ENCODE measurements around the gene TNFSF10. TPM values are rescaled to one million over a fixed set of nuclear protein-coding genes. Genes with fewer than 3 reads are reported as not detected.

The TNFSF10 gene
- total and polyA plus RNA-seq, 9 of the 15 experiments (the other 6 are each of a cell fraction or from before 2014, with no cell fraction given) = 0.07 to 1.3 (median 0.27) TPM; not detected in 1

DNA sequence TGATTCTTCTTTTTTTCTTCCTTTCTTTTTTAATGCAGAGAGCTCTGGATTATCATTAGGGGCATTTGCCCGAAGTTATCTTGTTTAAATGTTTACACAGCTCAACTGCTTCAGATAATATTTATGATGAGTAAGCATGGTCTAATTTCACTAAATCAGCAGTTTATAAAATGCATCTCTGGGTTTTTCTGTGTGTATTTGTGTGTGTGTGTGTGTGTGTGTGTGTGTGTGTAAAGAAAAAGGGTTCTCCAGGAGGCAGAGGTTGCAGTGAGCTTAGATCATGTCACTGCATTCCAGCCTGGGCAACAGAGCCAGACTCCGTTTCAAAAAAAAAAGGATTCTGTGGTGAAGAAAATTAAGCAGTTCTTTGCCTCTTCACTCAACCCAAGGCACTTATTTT, 25.9 kb upstream of the TNFSF10 start (continued):
- TF ChIP-seq, protein P1, sequence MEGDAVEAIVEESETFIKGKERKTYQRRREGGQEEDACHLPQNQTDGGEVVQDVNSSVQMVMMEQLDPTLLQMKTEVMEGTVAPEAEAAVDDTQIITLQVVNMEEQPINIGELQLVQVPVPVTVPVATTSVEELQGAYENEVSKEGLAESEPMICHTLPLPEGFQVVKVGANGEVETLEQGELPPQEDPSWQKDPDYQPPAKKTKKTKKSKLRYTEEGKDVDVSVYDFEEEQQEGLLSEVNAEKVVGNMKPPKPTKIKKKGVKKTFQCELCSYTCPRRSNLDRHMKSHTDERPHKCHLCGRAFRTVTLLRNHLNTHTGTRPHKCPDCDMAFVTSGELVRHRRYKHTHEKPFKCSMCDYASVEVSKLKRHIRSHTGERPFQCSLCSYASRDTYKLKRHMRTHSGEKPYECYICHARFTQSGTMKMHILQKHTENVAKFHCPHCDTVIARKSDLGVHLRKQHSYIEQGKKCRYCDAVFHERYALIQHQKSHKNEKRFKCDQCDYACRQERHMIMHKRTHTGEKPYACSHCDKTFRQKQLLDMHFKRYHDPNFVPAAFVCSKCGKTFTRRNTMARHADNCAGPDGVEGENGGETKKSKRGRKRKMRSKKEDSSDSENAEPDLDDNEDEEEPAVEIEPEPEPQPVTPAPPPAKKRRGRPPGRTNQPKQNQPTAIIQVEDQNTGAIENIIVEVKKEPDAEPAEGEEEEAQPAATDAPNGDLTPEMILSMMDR (IDR thresholded peaks at IDR 0.05 in 2 of 3, conservative IDR thresholded peaks at IDR 0.05 in 1 of 3; ENCODE audit: insufficient read depth in 2 of 3, low read depth in 1 of 3, low read length in 3 of 3) = no peak
- TF ChIP-seq MCM7 (IDR thresholded peaks at IDR 0.05) = no peak
- peak in 1 of 2 experiments; percentile 88; a peak in 2 of 4 replicates for TF ChIP-seq FOXA3 (CRISPR knock-in tag; conservative IDR thresholded peaks at IDR 0.05 in 1 of 2, IDR thresholded peaks at IDR 0.05 in 1 of 2)
- TF ChIP-seq TFAM (CRISPR knock-in tag; conservative IDR thresholded peaks at IDR 0.05) = no peak
- TF ChIP-seq JUNB (CRISPR knock-in tag; conservative IDR thresholded peaks at IDR 0.05) = no peak
- TF ChIP-seq CBFA2T2 (conservative IDR thresholded peaks at IDR 0.05) = peak; percentile 17; the same call in 1 of the 2 replicates
- TF ChIP-seq FOXJ2 (tag; IDR thresholded peaks at IDR 0.05) = 0 out of 2 replicates have a peak, but pooled peaks have one; percentile 41
- TF ChIP-seq ARID1B (IDR thresholded peaks at IDR 0.05) = peak; percentile 80
- peak; percentile 47; the same call in 1 of the 2 replicates for TF ChIP-seq TAL1 (IDR thresholded peaks at IDR 0.05)
- no peak for TF ChIP-seq GATA2 (CRISPR knock-in tag; IDR thresholded peaks at IDR 0.05)
- TF ChIP-seq ZNF354B (CRISPR knock-in tag; IDR thresholded peaks at IDR 0.05) = no peak
- TF ChIP-seq NEUROD1 (IDR thresholded peaks at IDR 0.05; ENCODE audit: borderline replicate concordance, low read depth, low read length, partially characterized antibody) = no peak
- TF ChIP-seq, protein P2, sequence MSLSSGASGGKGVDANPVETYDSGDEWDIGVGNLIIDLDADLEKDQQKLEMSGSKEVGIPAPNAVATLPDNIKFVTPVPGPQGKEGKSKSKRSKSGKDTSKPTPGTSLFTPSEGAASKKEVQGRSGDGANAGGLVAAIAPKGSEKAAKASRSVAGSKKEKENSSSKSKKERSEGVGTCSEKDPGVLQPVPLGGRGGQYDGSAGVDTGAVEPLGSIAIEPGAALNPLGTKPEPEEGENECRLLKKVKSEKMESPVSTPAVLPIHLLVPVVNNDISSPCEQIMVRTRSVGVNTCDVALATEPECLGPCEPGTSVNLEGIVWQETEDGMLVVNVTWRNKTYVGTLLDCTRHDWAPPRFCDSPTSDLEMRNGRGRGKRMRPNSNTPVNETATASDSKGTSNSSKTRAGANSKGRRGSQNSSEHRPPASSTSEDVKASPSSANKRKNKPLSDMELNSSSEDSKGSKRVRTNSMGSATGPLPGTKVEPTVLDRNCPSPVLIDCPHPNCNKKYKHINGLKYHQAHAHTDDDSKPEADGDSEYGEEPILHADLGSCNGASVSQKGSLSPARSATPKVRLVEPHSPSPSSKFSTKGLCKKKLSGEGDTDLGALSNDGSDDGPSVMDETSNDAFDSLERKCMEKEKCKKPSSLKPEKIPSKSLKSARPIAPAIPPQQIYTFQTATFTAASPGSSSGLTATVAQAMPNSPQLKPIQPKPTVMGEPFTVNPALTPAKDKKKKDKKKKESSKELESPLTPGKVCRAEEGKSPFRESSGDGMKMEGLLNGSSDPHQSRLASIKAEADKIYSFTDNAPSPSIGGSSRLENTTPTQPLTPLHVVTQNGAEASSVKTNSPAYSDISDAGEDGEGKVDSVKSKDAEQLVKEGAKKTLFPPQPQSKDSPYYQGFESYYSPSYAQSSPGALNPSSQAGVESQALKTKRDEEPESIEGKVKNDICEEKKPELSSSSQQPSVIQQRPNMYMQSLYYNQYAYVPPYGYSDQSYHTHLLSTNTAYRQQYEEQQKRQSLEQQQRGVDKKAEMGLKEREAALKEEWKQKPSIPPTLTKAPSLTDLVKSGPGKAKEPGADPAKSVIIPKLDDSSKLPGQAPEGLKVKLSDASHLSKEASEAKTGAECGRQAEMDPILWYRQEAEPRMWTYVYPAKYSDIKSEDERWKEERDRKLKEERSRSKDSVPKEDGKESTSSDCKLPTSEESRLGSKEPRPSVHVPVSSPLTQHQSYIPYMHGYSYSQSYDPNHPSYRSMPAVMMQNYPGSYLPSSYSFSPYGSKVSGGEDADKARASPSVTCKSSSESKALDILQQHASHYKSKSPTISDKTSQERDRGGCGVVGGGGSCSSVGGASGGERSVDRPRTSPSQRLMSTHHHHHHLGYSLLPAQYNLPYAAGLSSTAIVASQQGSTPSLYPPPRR (CRISPR knock-in tag; IDR thresholded peaks at IDR 0.05; ENCODE audit: borderline replicate concordance) = no peak
- TF ChIP-seq, protein P3, sequence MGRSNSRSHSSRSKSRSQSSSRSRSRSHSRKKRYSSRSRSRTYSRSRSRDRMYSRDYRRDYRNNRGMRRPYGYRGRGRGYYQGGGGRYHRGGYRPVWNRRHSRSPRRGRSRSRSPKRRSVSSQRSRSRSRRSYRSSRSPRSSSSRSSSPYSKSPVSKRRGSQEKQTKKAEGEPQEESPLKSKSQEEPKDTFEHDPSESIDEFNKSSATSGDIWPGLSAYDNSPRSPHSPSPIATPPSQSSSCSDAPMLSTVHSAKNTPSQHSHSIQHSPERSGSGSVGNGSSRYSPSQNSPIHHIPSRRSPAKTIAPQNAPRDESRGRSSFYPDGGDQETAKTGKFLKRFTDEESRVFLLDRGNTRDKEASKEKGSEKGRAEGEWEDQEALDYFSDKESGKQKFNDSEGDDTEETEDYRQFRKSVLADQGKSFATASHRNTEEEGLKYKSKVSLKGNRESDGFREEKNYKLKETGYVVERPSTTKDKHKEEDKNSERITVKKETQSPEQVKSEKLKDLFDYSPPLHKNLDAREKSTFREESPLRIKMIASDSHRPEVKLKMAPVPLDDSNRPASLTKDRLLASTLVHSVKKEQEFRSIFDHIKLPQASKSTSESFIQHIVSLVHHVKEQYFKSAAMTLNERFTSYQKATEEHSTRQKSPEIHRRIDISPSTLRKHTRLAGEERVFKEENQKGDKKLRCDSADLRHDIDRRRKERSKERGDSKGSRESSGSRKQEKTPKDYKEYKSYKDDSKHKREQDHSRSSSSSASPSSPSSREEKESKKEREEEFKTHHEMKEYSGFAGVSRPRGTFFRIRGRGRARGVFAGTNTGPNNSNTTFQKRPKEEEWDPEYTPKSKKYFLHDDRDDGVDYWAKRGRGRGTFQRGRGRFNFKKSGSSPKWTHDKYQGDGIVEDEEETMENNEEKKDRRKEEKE (IDR thresholded peaks at IDR 0.05; ENCODE audit: borderline replicate concordance in 1 of 2, control insufficient read depth in 1 of 2, low read depth in 2 of 2, low read length in 1 of 2) = no peak
- TF ChIP-seq FOXM1 (IDR thresholded peaks at IDR 0.05; ENCODE audit: low read depth) = peak; percentile 62; the same call in 1 of the 2 replicates
- no peak for TF ChIP-seq FOXM1 (CRISPR knock-in tag; IDR thresholded peaks at IDR 0.05; ENCODE audit: low read depth)
- TF ChIP-seq NR2C1 (IDR thresholded peaks at IDR 0.05) = no peak
- no peak for TF ChIP-seq NR2C1 (tag; IDR thresholded peaks at IDR 0.05)
- peak; percentile 94 for TF ChIP-seq MAFF (IDR thresholded peaks at IDR 0.05; ENCODE audit: low read length)

Measured in K562 (cell line).